ENCODE results near the gene CBR3.

DNA sequence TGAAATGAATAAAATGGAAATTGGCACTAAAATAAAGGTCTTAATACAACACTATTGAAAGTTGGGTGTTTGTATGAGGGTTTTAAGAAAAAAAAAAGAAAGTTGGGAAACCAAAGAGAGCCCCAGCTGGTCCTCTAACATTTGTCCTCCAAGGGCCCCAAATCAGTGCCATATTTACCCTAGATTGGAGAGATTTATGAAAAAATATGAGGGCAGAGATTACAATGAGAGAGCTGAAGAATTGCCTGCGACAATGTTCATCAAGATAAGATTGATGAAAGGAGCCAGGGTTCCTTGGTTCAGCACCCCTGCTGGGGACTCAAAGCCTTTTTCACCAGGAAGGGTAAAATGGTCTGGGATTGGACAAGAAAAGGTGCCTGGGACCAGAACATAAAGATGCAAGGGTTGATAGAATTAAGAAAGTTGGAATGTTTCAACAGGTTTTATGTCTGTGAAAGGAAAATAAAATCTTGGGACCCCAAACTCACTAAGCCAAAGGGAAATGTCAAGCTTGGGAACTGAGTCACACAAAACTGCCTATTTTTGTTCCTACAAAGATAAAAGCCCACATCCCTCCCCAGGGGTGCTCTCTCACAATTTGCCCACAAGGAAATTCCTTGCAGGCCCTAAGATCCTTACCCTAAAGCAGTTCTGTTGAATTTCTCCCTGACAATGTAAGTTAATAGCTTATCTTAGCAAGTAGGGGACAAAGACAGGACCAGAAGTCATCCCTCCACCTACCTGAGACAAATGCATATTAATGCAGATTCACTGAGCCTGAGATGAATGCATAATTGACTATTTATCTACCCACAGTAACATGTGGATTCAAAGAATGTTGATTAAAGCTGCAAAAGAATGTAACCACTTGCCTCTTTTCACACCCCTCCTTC, 38.2 kb upstream of the CBR3 start:
- TF ChIP-seq ZZZ3 (CRISPR knock-in tag; IDR thresholded peaks at IDR 0.05; ENCODE audit: borderline replicate concordance), result no peak
- no peak for TF ChIP-seq NFIC (IDR thresholded peaks at IDR 0.05; ENCODE audit: low read length)
